Fibroblast of lung (primary cell): ENCODE data around the gene STON1. TPM values are rescaled to one million over a fixed set of nuclear protein-coding genes. Genes with fewer than 3 reads are reported as not detected.

ENCODE experiments used
- DNase-seq, 2 donors: peaks; one replicate each; pipeline versions ENCODE4 v3.0.0 to v3.0.0-alpha.2; 2010; ENCODE audit warnings: low read depth in 2 of 2
- H2AFZ ChIP-seq: 2 replicates; pipeline ENCODE4 v1.5.1; 2012; ENCODE audit warnings: low read length, control low read depth, inconsistent platforms
- H3K27ac ChIP-seq: 2 replicates; pipeline ENCODE4 v1.5.1; 2011; ENCODE audit warnings: low read length, control low read depth; ENCODE audit not compliant: insufficient read depth
- H3K27me3 ChIP-seq: 2 replicates; pipeline ENCODE4 v1.5.1; 2011; ENCODE audit warnings: mild to moderate bottlenecking, low read length; ENCODE audit not compliant: control insufficient read depth, insufficient read depth
- H3K36me3 ChIP-seq: 2 replicates; pipeline ENCODE4 v1.5.1; 2011; ENCODE audit warnings: low read length; ENCODE audit not compliant: control insufficient read depth, insufficient read depth
- H3K4me1 ChIP-seq: 2 replicates; pipeline ENCODE4 v1.5.1; 2011; ENCODE audit warnings: low read length; ENCODE audit not compliant: control insufficient read depth, insufficient read depth; ENCODE audit errors: extremely low read depth
- H3K4me2 ChIP-seq: 2 replicates; pipeline ENCODE4 v1.5.1; 2011; ENCODE audit warnings: low read length, control low read depth; ENCODE audit not compliant: insufficient read depth; ENCODE audit errors: extremely low read depth
- H3K4me3 ChIP-seq, 4 experiments: fragments of 200-600 bp in 1 of 4; sonication (generic) in 1 of 4; replicated peaks in 1 of 4; 2 replicates each; pipeline ENCODE4 v1.5.1; 2011 to 2016; ENCODE audit warnings: low read length in 4 of 4, low read depth in 3 of 4, mild to moderate bottlenecking in 3 of 4, control low read depth in 2 of 4, inconsistent platforms in 1 of 4, mixed read lengths in 1 of 4; ENCODE audit not compliant: insufficient read depth in 1 of 4; ENCODE audit errors: control extremely low read depth in 1 of 4
- H3K79me2 ChIP-seq: 2 replicates; pipeline ENCODE4 v1.5.1; 2012; ENCODE audit warnings: mild to moderate bottlenecking, low read length, inconsistent platforms; ENCODE audit not compliant: control insufficient read depth, insufficient read depth
- H3K9ac ChIP-seq: 2 replicates; pipeline ENCODE4 v1.5.1; 2011; ENCODE audit warnings: mild to moderate bottlenecking, low read length, control low read depth; ENCODE audit not compliant: insufficient read depth
- H3K9me3 ChIP-seq: 2 replicates; pipeline ENCODE4 v1.5.1; 2012; ENCODE audit warnings: low read depth, low read length; ENCODE audit not compliant: control insufficient read depth, insufficient read depth
- H4K20me1 ChIP-seq: 2 replicates; pipeline ENCODE4 v1.5.1; 2011; ENCODE audit warnings: low read length; ENCODE audit not compliant: control insufficient read depth, insufficient read depth; ENCODE audit errors: extremely low read depth
- EZH2 ChIP-seq: IDR thresholded peaks from 2 replicates; pipeline ENCODE4 v1.5.1; 2012; ENCODE audit warnings: low read length, control low read depth, mild to moderate bottlenecking; ENCODE audit errors: missing control alignments
- polyA plus RNA-seq, 2 donors: library from polyadenylated mRNA; depleted of rRNA in 1 of 2; stranded (reverse) in 1 of 2; unstranded in 1 of 2; fragments of >200 nt; gene quantifications; 2 replicates each; pipeline ENCODE4 v1.2.1, GENCODE V29; 2011 to 2012; ENCODE audit warnings: missing spikeins in 1 of 2
- total RNA-seq: library from RNA; depleted of rRNA; stranded (reverse); fragments of >200 nt; gene quantifications from 2 replicates; pipeline ENCODE4 v1.2.1, GENCODE V29; 2014
- TF ChIP-seq, protein P1 (sequence below), 2 donors: IDR thresholded peaks in 1 of 2; conservative IDR thresholded peaks in 1 of 2; 1 replicate in 1 of 2; 2 replicates in 1 of 2; pipeline ENCODE4 v1.5.1; 2011 to 2012; ENCODE audit warnings: low read length in 2 of 2, control low read depth in 1 of 2, inconsistent platforms in 1 of 2, low read depth in 1 of 2, mild to moderate bottlenecking in 1 of 2

The STON1 gene
- total and polyA plus RNA-seq, 2 donors (not counting 1 experiment from before 2014, with no cell fraction given): 11.3 to 16.7 TPM

DNA sequence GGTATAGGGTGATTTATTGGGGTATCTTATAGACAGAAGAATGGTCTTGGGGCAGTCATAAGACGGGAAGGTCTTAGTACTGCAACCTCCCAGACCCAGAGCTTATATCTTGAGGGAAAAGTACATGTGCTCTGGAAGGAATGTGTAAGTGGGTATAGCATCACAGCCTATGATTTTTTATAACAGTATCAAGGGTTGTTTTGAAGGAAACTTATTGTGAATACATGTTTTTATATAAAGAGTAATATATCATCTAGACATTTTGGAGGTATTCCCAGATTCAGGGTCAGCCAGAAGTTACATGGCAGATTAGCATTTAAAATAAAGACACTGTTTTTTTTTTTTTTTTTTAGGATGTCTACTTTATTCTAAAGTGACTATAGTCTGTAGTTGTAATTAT lies 47.6 kb upstream of the STON1 start:
- H2AFZ ChIP-seq: no peak overlapping the region
- no peak overlapping the region for H3K4me2 ChIP-seq
- peaks cover 4% of the 10 kb centered on the region for H3K4me1 ChIP-seq
- no peaks in the 10 kb centered on the region for H3K9me3 ChIP-seq
- no peak for TF ChIP-seq EZH2
- TF ChIP-seq, protein P1, sequence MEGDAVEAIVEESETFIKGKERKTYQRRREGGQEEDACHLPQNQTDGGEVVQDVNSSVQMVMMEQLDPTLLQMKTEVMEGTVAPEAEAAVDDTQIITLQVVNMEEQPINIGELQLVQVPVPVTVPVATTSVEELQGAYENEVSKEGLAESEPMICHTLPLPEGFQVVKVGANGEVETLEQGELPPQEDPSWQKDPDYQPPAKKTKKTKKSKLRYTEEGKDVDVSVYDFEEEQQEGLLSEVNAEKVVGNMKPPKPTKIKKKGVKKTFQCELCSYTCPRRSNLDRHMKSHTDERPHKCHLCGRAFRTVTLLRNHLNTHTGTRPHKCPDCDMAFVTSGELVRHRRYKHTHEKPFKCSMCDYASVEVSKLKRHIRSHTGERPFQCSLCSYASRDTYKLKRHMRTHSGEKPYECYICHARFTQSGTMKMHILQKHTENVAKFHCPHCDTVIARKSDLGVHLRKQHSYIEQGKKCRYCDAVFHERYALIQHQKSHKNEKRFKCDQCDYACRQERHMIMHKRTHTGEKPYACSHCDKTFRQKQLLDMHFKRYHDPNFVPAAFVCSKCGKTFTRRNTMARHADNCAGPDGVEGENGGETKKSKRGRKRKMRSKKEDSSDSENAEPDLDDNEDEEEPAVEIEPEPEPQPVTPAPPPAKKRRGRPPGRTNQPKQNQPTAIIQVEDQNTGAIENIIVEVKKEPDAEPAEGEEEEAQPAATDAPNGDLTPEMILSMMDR (conservative IDR thresholded peaks at IDR 0.05 in 1 of 2, IDR thresholded peaks at IDR 0.05 in 1 of 2; ENCODE audit: low read depth in 1 of 2, low read length in 2 of 2): no peak
- no peaks in the 10 kb centered on the region for H3K79me2 ChIP-seq
- DNase-seq: peak; percentile 94 to 96
- H3K4me3 ChIP-seq: no peak overlapping the region
- no peak overlapping the region for H3K27ac ChIP-seq
- no peaks in the 10 kb centered on the region for H3K27me3 ChIP-seq
- no peaks in the 10 kb centered on the region for H4K20me1 ChIP-seq
- no peak overlapping the region for H3K9ac ChIP-seq
- H3K36me3 ChIP-seq: peaks cover 2% of the 10 kb centered on the region

DNA sequence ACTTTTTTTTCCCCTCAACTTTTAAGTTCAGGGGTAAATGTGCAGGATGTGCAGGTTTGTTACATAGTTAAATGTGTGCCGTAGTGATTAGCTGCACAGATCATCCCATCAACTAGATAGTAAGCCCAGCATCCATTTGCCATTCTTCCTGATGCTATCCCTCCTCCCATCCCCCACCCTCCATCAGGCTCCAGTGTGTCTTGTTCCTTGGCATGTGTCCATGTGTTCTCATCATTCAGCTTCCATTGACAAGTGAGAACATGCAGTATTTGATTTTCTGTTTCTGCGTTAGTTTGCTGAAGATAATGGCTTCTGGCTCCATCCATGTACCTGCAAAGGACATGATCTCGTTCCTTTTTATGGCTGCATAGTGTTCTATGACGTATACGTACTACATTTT lies 47.2 kb upstream of the STON1 start:
- Histone ChIP-seq H4K20me1 (no peaks in the 10 kb centered on the region), H3K9ac (no peak overlapping the region), H3K27me3 (no peaks in the 10 kb centered on the region), H3K9me3 (no peaks in the 10 kb centered on the region), H3K4me1 (peaks cover 4% of the 10 kb centered on the region), H2AFZ (no peak overlapping the region), H3K4me2 (no peak overlapping the region), H3K27ac (no peak overlapping the region), H3K79me2 (no peaks in the 10 kb centered on the region), H3K4me3 (no peak overlapping the region), H3K36me3 (peaks cover 2% of the 10 kb centered on the region)
- TF ChIP-seq, protein P1 (conservative IDR thresholded peaks at IDR 0.05 in 1 of 2, IDR thresholded peaks at IDR 0.05 in 1 of 2; ENCODE audit: low read depth in 1 of 2, low read length in 2 of 2): no peak
- TF ChIP-seq EZH2: no peak
- DNase-seq: peak; percentile 39 to 59

DNA sequence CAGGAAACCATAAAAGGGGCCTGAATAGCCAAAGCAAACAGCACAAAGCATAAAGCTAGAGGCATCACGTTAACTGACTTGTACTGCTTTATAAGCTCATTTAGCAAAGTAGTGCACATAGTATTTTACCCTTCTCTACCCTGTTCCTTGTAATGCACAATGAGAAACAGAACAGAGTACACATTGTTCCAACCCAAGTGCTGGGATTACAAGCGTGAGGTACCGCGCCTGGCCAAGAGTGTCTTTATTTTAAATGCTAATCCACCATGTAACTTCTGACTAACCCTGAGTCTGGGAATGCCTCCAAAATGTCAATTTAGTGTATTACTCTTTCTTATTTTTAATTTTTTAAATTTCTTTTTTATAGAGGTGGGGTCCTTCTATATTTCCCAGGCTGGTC lies 46.4 kb upstream of the STON1 start:
- no peaks in the 10 kb centered on the region for H4K20me1 ChIP-seq
- H3K79me2 ChIP-seq: no peaks in the 10 kb centered on the region
- peak; percentile 80 to 85 for DNase-seq
- H2AFZ ChIP-seq: no peak overlapping the region
- H3K36me3 ChIP-seq: peaks cover 2% of the 10 kb centered on the region
- H3K4me2 ChIP-seq: no peak overlapping the region
- no peak overlapping the region for H3K4me3 ChIP-seq
- no peak overlapping the region for H3K9ac ChIP-seq
- TF ChIP-seq, protein P1 (conservative IDR thresholded peaks at IDR 0.05 in 1 of 2, IDR thresholded peaks at IDR 0.05 in 1 of 2; ENCODE audit: low read depth in 1 of 2, low read length in 2 of 2): no peak
- no peak for TF ChIP-seq EZH2
- H3K9me3 ChIP-seq: no peaks in the 10 kb centered on the region
- H3K27me3 ChIP-seq: no peaks in the 10 kb centered on the region
- H3K4me1 ChIP-seq: peaks cover 4% of the 10 kb centered on the region
- H3K27ac ChIP-seq: no peak overlapping the region
